BE2C (cell line): Measurements from ENCODE around the gene PLCL2.

ENCODE experiments used
- DNase-seq: peaks from one replicate; pipeline ENCODE4 v3.0.0-alpha.2; 2020
- H3K27me3 ChIP-seq: fragments of 250-450 bp; sonication (Bioruptor Pico); 2 replicates; pipeline ENCODE4 v1.5.1; 2020; ENCODE audit warnings: mild to moderate bottlenecking
- H3K36me3 ChIP-seq: fragments of 250-450 bp; sonication (Bioruptor Pico); 2 replicates; pipeline ENCODE4 v1.5.1; 2020; ENCODE audit warnings: mild to moderate bottlenecking
- H3K4me1 ChIP-seq: fragments of 250-450 bp; sonication (Bioruptor Pico); 2 replicates; pipeline ENCODE4 v1.5.1; 2020
- H3K4me3 ChIP-seq: 2 replicates; pipeline ENCODE4 v1.5.1; 2011; ENCODE audit warnings: low read depth, low read length
- H3K9me3 ChIP-seq: fragments of 250-450 bp; sonication (Bioruptor Pico); 2 replicates; pipeline ENCODE4 v1.5.1; 2020
- TF ChIP-seq, protein P1 (sequence below): IDR thresholded peaks from 2 replicates; pipeline ENCODE4 v1.5.1; 2012; ENCODE audit warnings: mild to moderate bottlenecking, low read depth, low read length

PLCL2 gene

GRCh38 chr3:16927485-16927884 is 42.7 kb downstream of the PLCL2 start:
- Histone ChIP-seq H3K9me3 (no peaks in the 10 kb centered on the region), H3K27me3 (no peaks in the 10 kb centered on the region), H3K36me3 (no peaks in the 10 kb centered on the region), H3K4me1 (no peaks in the 10 kb centered on the region), H3K4me3 (no peak overlapping the region)
- TF ChIP-seq, protein P1, sequence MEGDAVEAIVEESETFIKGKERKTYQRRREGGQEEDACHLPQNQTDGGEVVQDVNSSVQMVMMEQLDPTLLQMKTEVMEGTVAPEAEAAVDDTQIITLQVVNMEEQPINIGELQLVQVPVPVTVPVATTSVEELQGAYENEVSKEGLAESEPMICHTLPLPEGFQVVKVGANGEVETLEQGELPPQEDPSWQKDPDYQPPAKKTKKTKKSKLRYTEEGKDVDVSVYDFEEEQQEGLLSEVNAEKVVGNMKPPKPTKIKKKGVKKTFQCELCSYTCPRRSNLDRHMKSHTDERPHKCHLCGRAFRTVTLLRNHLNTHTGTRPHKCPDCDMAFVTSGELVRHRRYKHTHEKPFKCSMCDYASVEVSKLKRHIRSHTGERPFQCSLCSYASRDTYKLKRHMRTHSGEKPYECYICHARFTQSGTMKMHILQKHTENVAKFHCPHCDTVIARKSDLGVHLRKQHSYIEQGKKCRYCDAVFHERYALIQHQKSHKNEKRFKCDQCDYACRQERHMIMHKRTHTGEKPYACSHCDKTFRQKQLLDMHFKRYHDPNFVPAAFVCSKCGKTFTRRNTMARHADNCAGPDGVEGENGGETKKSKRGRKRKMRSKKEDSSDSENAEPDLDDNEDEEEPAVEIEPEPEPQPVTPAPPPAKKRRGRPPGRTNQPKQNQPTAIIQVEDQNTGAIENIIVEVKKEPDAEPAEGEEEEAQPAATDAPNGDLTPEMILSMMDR: no peak
- no peak for DNase-seq

- DNase-seq: no peak
- TF ChIP-seq, protein P1: no peak
- no peaks in the 10 kb centered on the region for H3K36me3 ChIP-seq
- no peak overlapping the region for H3K4me3 ChIP-seq
- no peaks in the 10 kb centered on the region for H3K4me1 ChIP-seq
- H3K9me3 ChIP-seq: no peaks in the 10 kb centered on the region
- H3K27me3 ChIP-seq: no peaks in the 10 kb centered on the region
Observed at GRCh38 chr3:16928386-16929132, 43.8 kb downstream of the PLCL2 start.

- TF ChIP-seq, protein P1: no peak
- Histone ChIP-seq H3K4me1 (no peaks in the 10 kb centered on the region), H3K27me3 (no peaks in the 10 kb centered on the region), H3K9me3 (no peaks in the 10 kb centered on the region), H3K36me3 (no peaks in the 10 kb centered on the region), H3K4me3 (no peak overlapping the region)
- no peak for DNase-seq
Observed at GRCh38 chr3:16929311-16929710, 44.6 kb downstream of the PLCL2 start.

- TF ChIP-seq, protein P1: no peak
- Histone ChIP-seq H3K27me3 (no peaks in the 10 kb centered on the region), H3K36me3 (no peaks in the 10 kb centered on the region), H3K4me3 (no peak overlapping the region), H3K4me1 (no peaks in the 10 kb centered on the region), H3K9me3 (no peaks in the 10 kb centered on the region)
- DNase-seq: no peak
Observed at GRCh38 chr3:16932877-16933276, 48.1 kb downstream of the PLCL2 start.

DNA sequence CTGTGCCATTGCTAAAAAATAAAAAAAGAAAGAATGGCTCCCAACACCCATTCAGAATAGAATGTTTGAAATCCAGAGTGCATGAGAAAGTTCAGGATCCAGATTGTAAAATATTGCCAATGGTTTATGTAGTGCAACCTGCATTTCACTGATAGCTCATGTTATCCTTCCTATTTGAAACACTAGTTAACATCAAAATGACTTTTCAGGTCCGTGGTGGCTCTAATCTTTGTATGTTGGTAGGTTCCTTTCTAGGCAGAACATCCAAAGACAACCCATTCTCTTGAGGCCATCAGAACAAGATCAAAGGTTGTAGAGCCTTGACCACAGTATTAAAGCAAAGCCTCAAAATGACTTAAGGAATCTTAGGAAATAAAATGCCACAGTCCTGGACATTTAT is 51.0 kb downstream of the PLCL2 start:
- Histone ChIP-seq H3K4me3 (no peak overlapping the region), H3K4me1 (no peaks in the 10 kb centered on the region), H3K36me3 (no peaks in the 10 kb centered on the region), H3K27me3 (no peaks in the 10 kb centered on the region), H3K9me3 (no peaks in the 10 kb centered on the region)
- TF ChIP-seq, protein P1: no peak
- DNase-seq: no peak

GRCh38 chr3:16936233-16936632 is 51.5 kb downstream of the PLCL2 start:
- no peak for DNase-seq
- TF ChIP-seq, protein P1: no peak
- Histone ChIP-seq H3K4me3 (no peak overlapping the region), H3K9me3 (no peaks in the 10 kb centered on the region), H3K36me3 (no peaks in the 10 kb centered on the region), H3K27me3 (no peaks in the 10 kb centered on the region), H3K4me1 (no peaks in the 10 kb centered on the region)
